Kidney glomerular epithelial cell (primary cell): ENCODE measurements around the gene DNALI1.

ENCODE experiments used
- DNase-seq: peaks from one replicate; lab custom pipeline; 2025; lab: John Stamatoyannopoulos, UW

The DNALI1 gene

GRCh38 chr1:37601441-37601840 lies 44.7 kb downstream of the DNALI1 start:
- no peak for DNase-seq

- peak; percentile 29 for DNase-seq
Observed at GRCh38 chr1:37602750-37603694, 46.3 kb downstream of the DNALI1 start.

- DNase-seq, result no peak
Observed at GRCh38 chr1:37605061-37605650, 48.4 kb downstream of the DNALI1 start.

GRCh38 chr1:37605806-37606474 lies 49.2 kb downstream of the DNALI1 start:
- no peak for DNase-seq

- DNase-seq, result no peak
Observed at GRCh38 chr1:37606481-37607263, 49.9 kb downstream of the DNALI1 start.

- DNase-seq, result no peak
Observed at GRCh38 chr1:37609002-37609401, 52.3 kb downstream of the DNALI1 start.

GRCh38 chr1:37609994-37610393 lies 53.3 kb downstream of the DNALI1 start:
- no peak for DNase-seq

GRCh38 chr1:37612186-37612585 lies 55.4 kb downstream of the DNALI1 start:
- DNase-seq, result no peak

GRCh38 chr1:37614105-37614504 lies 57.4 kb downstream of the DNALI1 start:
- DNase-seq, result no peak

GRCh38 chr1:37616330-37616729 lies 59.6 kb downstream of the DNALI1 start:
- DNase-seq, result no peak
